HepG2 (cell line): ENCODE results near the gene NGDN. TPM values are rescaled to one million over a fixed set of nuclear protein-coding genes. Genes with fewer than 3 reads are reported as not detected.

ENCODE experiments used
- ARID5B ChIP-seq: IDR thresholded peaks from 2 replicates; pipeline ENCODE4 v1.4.0; 2020; ENCODE audit warnings: mild to moderate bottlenecking, missing genetic modification reagents
- ASH2L ChIP-seq: fragments of 300-600, 200-600 bp; sonication (generic); IDR thresholded peaks from 2 replicates; pipeline ENCODE4 v1.7.0; 2017; ENCODE audit warnings: low read depth, mild to moderate bottlenecking, moderate library complexity, mixed read lengths, low read length; ENCODE audit not compliant: insufficient read length
- ETV6 ChIP-seq: sonication (generic); formaldehyde crosslinking; conservative IDR thresholded peaks from 2 replicates; pipeline ENCODE4 v1.4.0; 2020; ENCODE audit warnings: missing genetic modification reagents
- GFI1 ChIP-seq: sonication (generic); formaldehyde crosslinking; IDR thresholded peaks from 2 replicates; pipeline ENCODE4 v1.5.0; 2020; ENCODE audit warnings: missing genetic modification reagents, mild to moderate bottlenecking, borderline replicate concordance
- HHEX ChIP-seq: IDR thresholded peaks from 2 replicates; pipeline ENCODE4 v1.6.1; 2016; ENCODE audit warnings: control low read depth
- HOXA7 ChIP-seq: sonication (generic); formaldehyde crosslinking; IDR thresholded peaks from 2 replicates; pipeline ENCODE4 v1.8.1; 2022; ENCODE audit warnings: mild to moderate bottlenecking, missing genetic modification reagents, moderate library complexity
- MTA3 ChIP-seq: sonication (generic); formaldehyde crosslinking; IDR thresholded peaks from 2 replicates; pipeline ENCODE4 v1.4.0; 2020; ENCODE audit warnings: missing genetic modification reagents
- SNAPC5 ChIP-seq: sonication (generic); formaldehyde crosslinking; IDR thresholded peaks from 2 replicates; pipeline ENCODE4 v1.8.1; 2023; ENCODE audit warnings: mild to moderate bottlenecking, missing genetic modification reagents, borderline replicate concordance
- SOX6 ChIP-seq, 2 experiments: fragments of 450-650 bp in 1 of 2; sonication (generic) in 1 of 2; formaldehyde crosslinking in 1 of 2; IDR thresholded peaks; 2 replicates each; pipeline versions ENCODE4 v1.4.0 to v1.6.1; 2017 to 2020; ENCODE audit warnings: antibody characterized with exemption in 1 of 2, mild to moderate bottlenecking in 1 of 2, missing genetic modification reagents in 1 of 2
- TAF15 ChIP-seq: fragments of 200-400 bp; formaldehyde crosslinking; IDR thresholded peaks from one replicate; pipeline ENCODE4 v1.6.1; 2018; ENCODE audit warnings: mild to moderate bottlenecking, low read depth, low read length; ENCODE audit not compliant: poor library complexity, severe bottlenecking
- TGIF2 ChIP-seq: IDR thresholded peaks from 2 replicates; pipeline ENCODE4 v1.6.1; 2016; ENCODE audit warnings: control low read depth, missing compliant biosample characterization
- TRAFD1 ChIP-seq: sonication (generic); formaldehyde crosslinking; IDR thresholded peaks from 2 replicates; pipeline ENCODE4 v1.5.1; 2020; ENCODE audit warnings: missing genetic modification reagents, mild to moderate bottlenecking, borderline replicate concordance
- ZBED4 ChIP-seq: sonication (generic); formaldehyde crosslinking; IDR thresholded peaks from 2 replicates; pipeline ENCODE4 v1.4.0; 2020; ENCODE audit warnings: missing genetic modification reagents, borderline replicate concordance
- ZBTB14 ChIP-seq: sonication (generic); formaldehyde crosslinking; IDR thresholded peaks from 2 replicates; pipeline ENCODE4 v1.4.0; 2020; ENCODE audit warnings: missing genetic modification reagents
- ZC3H13 ChIP-seq: sonication (generic); formaldehyde crosslinking; IDR thresholded peaks from 2 replicates; pipeline ENCODE4 v1.8.1; 2023; ENCODE audit warnings: mild to moderate bottlenecking, missing genetic modification reagents, moderate library complexity
- ZFP1 ChIP-seq: IDR thresholded peaks from 2 replicates; pipeline ENCODE4 v1.6.1; 2016
- ZNF564 ChIP-seq: sonication (generic); formaldehyde crosslinking; IDR thresholded peaks from 2 replicates; pipeline ENCODE4 v1.8.1; 2023; ENCODE audit warnings: mild to moderate bottlenecking, missing genetic modification reagents
- ZNF672 ChIP-seq: sonication (generic); formaldehyde crosslinking; IDR thresholded peaks from 2 replicates; pipeline ENCODE4 v1.8.1; 2022; ENCODE audit warnings: missing genetic modification reagents
- polyA plus RNA-seq, 8 experiments: library from polyadenylated mRNA; depleted of rRNA in 3 of 8; stranded (reverse) in 7 of 8; unstranded in 1 of 8; fragments of >200 nt; fragmentation: Illumina TruSeq in 4 of 8; extraction: Trizol in 4 of 8; gene quantifications; 2 replicates each; pipeline versions ENCODE4 v1.2.1 to v1.2.3, GENCODE V29; 2011 to 2016; ENCODE audit warnings: low read depth in 4 of 8, missing spikeins in 1 of 8, mixed read lengths in 1 of 8; ENCODE audit not compliant: insufficient read depth in 1 of 8
- total RNA-seq, 5 experiments: library from RNA; depleted of rRNA; stranded (reverse); fragments of >200 nt; fragmentation: Illumina TruSeq; extraction: Trizol; gene quantifications; 2 replicates each; pipeline ENCODE4 v1.2.3, GENCODE V29; 2016; ENCODE audit warnings: low read depth in 1 of 5

Gene NGDN
- total and polyA plus RNA-seq, 2 of the 13 experiments (the other 11 are each of a cell fraction or from before 2014, with no cell fraction given) = 154 to 216 TPM

DNA sequence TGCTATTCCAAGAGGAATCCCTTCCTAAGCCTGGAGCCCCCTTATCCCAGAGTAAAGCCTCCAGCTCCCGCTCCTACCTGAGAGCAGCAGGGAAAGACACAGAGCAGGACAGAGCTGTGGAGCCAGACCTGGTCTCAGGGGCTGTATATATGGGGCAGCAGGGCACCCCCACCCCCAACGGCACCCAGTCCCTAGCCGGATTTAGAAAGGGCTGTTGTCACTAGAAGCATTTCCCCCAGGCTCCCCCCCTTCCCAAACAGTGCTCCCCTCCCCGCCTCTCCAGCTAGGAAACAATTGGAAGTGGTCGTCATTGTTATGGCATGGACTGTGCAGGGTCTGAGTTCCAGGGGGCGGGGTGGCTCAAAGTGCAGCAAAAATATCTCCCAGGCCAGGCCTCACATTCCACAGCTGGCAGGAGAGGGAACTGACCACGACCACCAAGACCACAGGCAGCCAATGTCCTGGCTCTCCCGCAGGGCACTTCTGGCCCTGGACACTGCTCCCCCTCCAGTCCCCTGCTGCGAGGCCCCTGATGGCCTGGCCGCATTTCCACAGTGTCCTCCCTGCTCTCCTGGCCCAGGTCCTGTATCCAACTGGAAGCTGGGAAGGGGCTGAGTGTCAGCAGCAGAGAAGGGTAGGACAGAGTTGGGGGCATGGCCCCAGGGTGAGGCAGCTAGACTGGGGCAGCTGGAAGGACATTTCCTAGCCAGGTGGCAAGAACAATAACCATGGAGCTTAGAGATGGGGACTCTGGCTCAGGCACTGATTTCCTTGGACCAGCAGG lies 33.8 kb upstream of the NGDN start, which contains the start of gene MYH7 (continued):
- TF ChIP-seq ARID5B (CRISPR knock-in tag) (peak; percentile 52; the same call in 1 of the 2 replicates), TRAFD1 (CRISPR knock-in tag) (0 out of 2 replicates have a peak, but pooled peaks have one; percentile 70), TAF15 (no peak), MTA3 (CRISPR knock-in tag) (no peak), ASH2L (peak; percentile 87), GFI1 (no peak), ZBED4 (CRISPR knock-in tag) (no peak), ZC3H13 (CRISPR knock-in tag) (0 out of 2 replicates have a peak, but pooled peaks have one; percentile 14), HOXA7 (CRISPR knock-in tag) (no peak), ZBTB14 (CRISPR knock-in tag) (no peak), TGIF2 (CRISPR knock-in tag) (no peak), ETV6 (no peak), SOX6 (IDR thresholded peaks at IDR 0.05) (no peak), SOX6 (CRISPR knock-in tag; IDR thresholded peaks at IDR 0.05) (peak; percentile 99), SNAPC5 (CRISPR knock-in tag) (no peak), ZNF564 (CRISPR knock-in tag) (peak; percentile 92), HHEX (CRISPR knock-in tag) (no peak), ZFP1 (no peak), ZNF672 (no peak)
